ENCODE measurements around the gene ABCD2.

Gene ABCD2

DNA sequence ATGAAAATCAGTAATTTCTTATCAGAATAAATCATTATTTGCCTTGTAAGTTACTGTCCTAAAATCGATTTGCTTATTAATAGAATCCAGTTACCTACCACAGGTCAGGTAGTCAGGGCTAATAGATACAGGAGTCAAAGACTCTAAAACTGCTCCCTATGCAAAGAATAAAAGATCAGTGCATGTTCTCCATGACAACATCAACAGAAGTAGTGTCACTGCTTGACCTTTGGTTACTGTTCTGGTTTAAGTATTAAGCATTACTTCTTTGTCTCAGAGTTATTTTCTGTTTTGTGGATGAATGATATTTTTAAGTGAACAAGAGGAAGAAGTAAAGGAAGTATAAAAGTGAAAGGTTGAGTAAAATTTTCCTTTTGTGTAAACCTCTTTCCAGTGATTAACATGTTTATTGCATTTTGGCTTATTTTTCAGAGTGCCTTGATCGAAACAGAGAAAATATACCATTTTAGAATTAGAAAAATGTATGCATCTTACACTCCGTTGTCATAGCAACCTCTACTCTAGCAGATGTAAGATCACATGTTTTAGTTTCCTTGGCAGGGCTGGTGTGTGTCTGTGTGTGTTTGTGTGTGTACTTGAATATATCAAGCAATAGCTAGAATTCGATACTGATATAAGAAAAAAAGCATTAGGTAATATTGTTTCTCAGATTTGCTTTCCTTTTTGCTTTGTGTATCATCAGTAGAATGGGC, 44.7 kb downstream of the ABCD2 start:
- DNase-seq (ENCODE audit: low read depth in 1 of 2, low spot score in 1 of 2): no peak
- TF ChIP-seq, protein P1, sequence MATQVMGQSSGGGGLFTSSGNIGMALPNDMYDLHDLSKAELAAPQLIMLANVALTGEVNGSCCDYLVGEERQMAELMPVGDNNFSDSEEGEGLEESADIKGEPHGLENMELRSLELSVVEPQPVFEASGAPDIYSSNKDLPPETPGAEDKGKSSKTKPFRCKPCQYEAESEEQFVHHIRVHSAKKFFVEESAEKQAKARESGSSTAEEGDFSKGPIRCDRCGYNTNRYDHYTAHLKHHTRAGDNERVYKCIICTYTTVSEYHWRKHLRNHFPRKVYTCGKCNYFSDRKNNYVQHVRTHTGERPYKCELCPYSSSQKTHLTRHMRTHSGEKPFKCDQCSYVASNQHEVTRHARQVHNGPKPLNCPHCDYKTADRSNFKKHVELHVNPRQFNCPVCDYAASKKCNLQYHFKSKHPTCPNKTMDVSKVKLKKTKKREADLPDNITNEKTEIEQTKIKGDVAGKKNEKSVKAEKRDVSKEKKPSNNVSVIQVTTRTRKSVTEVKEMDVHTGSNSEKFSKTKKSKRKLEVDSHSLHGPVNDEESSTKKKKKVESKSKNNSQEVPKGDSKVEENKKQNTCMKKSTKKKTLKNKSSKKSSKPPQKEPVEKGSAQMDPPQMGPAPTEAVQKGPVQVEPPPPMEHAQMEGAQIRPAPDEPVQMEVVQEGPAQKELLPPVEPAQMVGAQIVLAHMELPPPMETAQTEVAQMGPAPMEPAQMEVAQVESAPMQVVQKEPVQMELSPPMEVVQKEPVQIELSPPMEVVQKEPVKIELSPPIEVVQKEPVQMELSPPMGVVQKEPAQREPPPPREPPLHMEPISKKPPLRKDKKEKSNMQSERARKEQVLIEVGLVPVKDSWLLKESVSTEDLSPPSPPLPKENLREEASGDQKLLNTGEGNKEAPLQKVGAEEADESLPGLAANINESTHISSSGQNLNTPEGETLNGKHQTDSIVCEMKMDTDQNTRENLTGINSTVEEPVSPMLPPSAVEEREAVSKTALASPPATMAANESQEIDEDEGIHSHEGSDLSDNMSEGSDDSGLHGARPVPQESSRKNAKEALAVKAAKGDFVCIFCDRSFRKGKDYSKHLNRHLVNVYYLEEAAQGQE (IDR thresholded peaks at IDR 0.05; ENCODE audit: insufficient replicate concordance, low read depth): no peak
- TF ChIP-seq GABPA (IDR thresholded peaks at IDR 0.05; ENCODE audit: low read depth) (no peak), POLR2AphosphoS5 (IDR thresholded peaks at IDR 0.05; ENCODE audit: low read depth) (no peak), SPI1 (IDR thresholded peaks at IDR 0.05; ENCODE audit: borderline replicate concordance, low read depth) (no peak)
- TF ChIP-seq, protein P2, sequence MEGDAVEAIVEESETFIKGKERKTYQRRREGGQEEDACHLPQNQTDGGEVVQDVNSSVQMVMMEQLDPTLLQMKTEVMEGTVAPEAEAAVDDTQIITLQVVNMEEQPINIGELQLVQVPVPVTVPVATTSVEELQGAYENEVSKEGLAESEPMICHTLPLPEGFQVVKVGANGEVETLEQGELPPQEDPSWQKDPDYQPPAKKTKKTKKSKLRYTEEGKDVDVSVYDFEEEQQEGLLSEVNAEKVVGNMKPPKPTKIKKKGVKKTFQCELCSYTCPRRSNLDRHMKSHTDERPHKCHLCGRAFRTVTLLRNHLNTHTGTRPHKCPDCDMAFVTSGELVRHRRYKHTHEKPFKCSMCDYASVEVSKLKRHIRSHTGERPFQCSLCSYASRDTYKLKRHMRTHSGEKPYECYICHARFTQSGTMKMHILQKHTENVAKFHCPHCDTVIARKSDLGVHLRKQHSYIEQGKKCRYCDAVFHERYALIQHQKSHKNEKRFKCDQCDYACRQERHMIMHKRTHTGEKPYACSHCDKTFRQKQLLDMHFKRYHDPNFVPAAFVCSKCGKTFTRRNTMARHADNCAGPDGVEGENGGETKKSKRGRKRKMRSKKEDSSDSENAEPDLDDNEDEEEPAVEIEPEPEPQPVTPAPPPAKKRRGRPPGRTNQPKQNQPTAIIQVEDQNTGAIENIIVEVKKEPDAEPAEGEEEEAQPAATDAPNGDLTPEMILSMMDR (IDR thresholded peaks at IDR 0.05; ENCODE audit: insufficient read depth, low read length): no peak
- Histone ChIP-seq H3K27me3 (ENCODE audit: insufficient read depth, poor library complexity, severe bottlenecking) (no peaks in the 10 kb centered on the region), H3K4me3 (replicated peaks; ENCODE audit: insufficient read depth, low read length) (no peak overlapping the region), H3K27ac (replicated peaks) (no peak overlapping the region)

DNA sequence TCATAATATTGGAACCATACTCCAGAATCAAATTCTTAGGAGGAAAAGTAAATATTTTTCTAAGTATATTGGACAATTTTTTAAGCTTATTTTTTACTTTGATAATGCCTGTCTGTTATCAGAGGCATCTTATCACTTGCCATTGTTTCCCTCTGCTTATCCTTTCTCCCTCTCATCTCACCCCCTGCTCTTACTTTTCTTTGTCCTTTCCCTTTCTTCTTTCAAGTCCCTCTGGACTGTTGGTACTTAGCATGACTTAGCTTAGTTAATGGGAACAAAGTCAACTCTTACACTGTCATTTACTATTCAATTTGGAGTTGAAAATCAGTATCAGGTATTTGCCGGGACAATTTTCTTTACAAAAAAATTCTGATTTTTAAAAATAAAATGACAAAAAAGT, 45.2 kb downstream of the ABCD2 start:
- no peak for DNase-seq (ENCODE audit: low read depth in 1 of 2, low spot score in 1 of 2)
- H3K27me3 ChIP-seq (ENCODE audit: insufficient read depth, poor library complexity, severe bottlenecking): no peaks in the 10 kb centered on the region
- H3K27ac ChIP-seq (replicated peaks): no peak overlapping the region
- H3K4me3 ChIP-seq (replicated peaks; ENCODE audit: insufficient read depth, low read length): no peak overlapping the region
- TF ChIP-seq, protein P2 (IDR thresholded peaks at IDR 0.05; ENCODE audit: insufficient read depth, low read length): no peak
- TF ChIP-seq SPI1 (IDR thresholded peaks at IDR 0.05; ENCODE audit: borderline replicate concordance, low read depth) (no peak), GABPA (IDR thresholded peaks at IDR 0.05; ENCODE audit: low read depth) (no peak), POLR2AphosphoS5 (IDR thresholded peaks at IDR 0.05; ENCODE audit: low read depth) (no peak)
- TF ChIP-seq, protein P1 (IDR thresholded peaks at IDR 0.05; ENCODE audit: insufficient replicate concordance, low read depth): no peak

DNA sequence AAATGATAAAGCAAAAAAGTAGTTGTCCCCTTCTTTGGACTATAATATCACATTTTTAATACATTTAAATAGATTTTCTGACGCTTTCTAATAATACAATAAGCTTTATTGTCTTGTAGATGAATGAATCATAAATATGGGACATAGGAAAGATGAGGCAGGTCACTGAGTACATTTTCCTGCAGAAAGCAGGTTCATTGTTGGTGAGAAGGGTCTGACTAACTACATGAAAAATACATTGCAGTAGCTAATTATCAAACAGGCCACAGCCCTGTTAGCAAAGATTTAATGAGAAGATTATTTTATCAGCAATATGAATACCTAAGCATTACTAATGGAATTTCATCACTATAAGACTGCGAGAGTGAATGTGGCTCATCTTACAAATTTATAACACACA, 45.6 kb downstream of the ABCD2 start:
- Histone ChIP-seq H3K27ac (replicated peaks) (no peak overlapping the region), H3K4me3 (replicated peaks; ENCODE audit: insufficient read depth, low read length) (no peak overlapping the region), H3K27me3 (ENCODE audit: insufficient read depth, poor library complexity, severe bottlenecking) (no peaks in the 10 kb centered on the region)
- TF ChIP-seq, protein P1 (IDR thresholded peaks at IDR 0.05; ENCODE audit: insufficient replicate concordance, low read depth): no peak
- TF ChIP-seq SPI1 (IDR thresholded peaks at IDR 0.05; ENCODE audit: borderline replicate concordance, low read depth) (no peak), GABPA (IDR thresholded peaks at IDR 0.05; ENCODE audit: low read depth) (no peak), POLR2AphosphoS5 (IDR thresholded peaks at IDR 0.05; ENCODE audit: low read depth) (no peak)
- TF ChIP-seq, protein P2 (IDR thresholded peaks at IDR 0.05; ENCODE audit: insufficient read depth, low read length): no peak
- no peak for DNase-seq (ENCODE audit: low read depth in 1 of 2, low spot score in 1 of 2)
